ENCODE measurements around the gene FOXN4.

The FOXN4 gene

DNA sequence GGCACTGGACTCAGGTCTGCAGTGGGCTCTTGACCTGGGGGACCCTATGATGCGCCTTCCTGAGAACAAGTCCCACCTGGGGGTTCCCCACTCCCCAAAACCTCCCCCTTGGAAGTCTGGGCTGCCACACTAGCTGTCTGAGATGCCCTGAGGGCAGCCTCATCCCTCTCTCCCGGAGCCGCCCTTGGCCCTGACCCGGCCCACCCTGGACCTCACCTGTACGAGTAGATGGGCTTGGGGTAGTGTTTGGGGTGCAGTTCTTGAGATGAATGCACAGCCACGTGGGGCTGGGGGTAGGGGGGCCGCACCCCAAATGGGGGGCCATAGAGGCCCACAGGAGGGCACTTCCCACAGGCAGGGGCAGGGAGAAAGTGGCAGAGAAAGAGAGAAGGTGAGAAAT is 21.9 kb downstream of the FOXN4 start:
- DNase-seq (ENCODE audit: low spot score), result no peak
- in situ Hi-C loops (cut with MboI; ENCODE audit: low pct_unique_long_range_greater_than_20kb, low sequenced_read_pairs, unreplicated experiment), result no loop called here
- TF ChIP-seq, protein P1, sequence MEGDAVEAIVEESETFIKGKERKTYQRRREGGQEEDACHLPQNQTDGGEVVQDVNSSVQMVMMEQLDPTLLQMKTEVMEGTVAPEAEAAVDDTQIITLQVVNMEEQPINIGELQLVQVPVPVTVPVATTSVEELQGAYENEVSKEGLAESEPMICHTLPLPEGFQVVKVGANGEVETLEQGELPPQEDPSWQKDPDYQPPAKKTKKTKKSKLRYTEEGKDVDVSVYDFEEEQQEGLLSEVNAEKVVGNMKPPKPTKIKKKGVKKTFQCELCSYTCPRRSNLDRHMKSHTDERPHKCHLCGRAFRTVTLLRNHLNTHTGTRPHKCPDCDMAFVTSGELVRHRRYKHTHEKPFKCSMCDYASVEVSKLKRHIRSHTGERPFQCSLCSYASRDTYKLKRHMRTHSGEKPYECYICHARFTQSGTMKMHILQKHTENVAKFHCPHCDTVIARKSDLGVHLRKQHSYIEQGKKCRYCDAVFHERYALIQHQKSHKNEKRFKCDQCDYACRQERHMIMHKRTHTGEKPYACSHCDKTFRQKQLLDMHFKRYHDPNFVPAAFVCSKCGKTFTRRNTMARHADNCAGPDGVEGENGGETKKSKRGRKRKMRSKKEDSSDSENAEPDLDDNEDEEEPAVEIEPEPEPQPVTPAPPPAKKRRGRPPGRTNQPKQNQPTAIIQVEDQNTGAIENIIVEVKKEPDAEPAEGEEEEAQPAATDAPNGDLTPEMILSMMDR (IDR thresholded peaks at IDR 0.05; ENCODE audit: extremely low read depth, insufficient read depth, missing control alignments), result no peak

GRCh38 chr12:109286652-109287051 is 22.4 kb downstream of the FOXN4 start:
- in situ Hi-C loops (cut with MboI; ENCODE audit: low pct_unique_long_range_greater_than_20kb, low sequenced_read_pairs, unreplicated experiment), result no loop called here
- TF ChIP-seq, protein P1 (IDR thresholded peaks at IDR 0.05; ENCODE audit: extremely low read depth, insufficient read depth, missing control alignments), result no peak
- no peak for DNase-seq (ENCODE audit: low spot score)

GRCh38 chr12:109286252-109286651 is 22.8 kb downstream of the FOXN4 start:
- no peak for DNase-seq (ENCODE audit: low spot score)
- in situ Hi-C loops (cut with MboI; ENCODE audit: low pct_unique_long_range_greater_than_20kb, low sequenced_read_pairs, unreplicated experiment), result no loop called here
- TF ChIP-seq, protein P1 (IDR thresholded peaks at IDR 0.05; ENCODE audit: extremely low read depth, insufficient read depth, missing control alignments), result no peak

GRCh38 chr12:109284392-109284791 is 24.7 kb downstream of the FOXN4 start:
- TF ChIP-seq, protein P1 (IDR thresholded peaks at IDR 0.05; ENCODE audit: extremely low read depth, insufficient read depth, missing control alignments), result no peak
- in situ Hi-C loops (cut with MboI; ENCODE audit: low pct_unique_long_range_greater_than_20kb, low sequenced_read_pairs, unreplicated experiment), result no loop called here
- no peak for DNase-seq (ENCODE audit: low spot score)

DNA sequence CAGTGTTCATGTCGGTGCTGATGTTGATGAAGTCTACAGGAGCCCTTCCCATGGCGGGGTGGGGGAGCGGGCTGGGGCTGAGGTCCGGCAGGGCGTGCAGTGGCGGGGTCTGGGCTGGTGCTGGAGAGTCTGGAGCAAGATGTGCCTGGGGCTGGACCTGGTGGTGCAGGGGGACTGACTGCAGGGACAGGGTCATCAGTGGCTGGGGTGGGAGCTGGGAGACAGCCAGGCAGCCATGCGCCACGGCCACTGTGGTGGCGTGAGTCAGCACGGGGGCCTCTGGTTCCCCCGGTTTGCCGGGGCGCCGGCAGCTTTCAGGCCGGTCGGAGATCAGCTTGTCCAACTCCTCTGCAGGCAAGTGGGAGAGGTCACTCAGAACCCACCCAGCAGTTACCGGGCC is 27.6 kb downstream of the FOXN4 start:
- TF ChIP-seq, protein P1 (IDR thresholded peaks at IDR 0.05; ENCODE audit: extremely low read depth, insufficient read depth, missing control alignments), result no peak
- in situ Hi-C loops (cut with MboI; ENCODE audit: low pct_unique_long_range_greater_than_20kb, low sequenced_read_pairs, unreplicated experiment), result no loop called here
- DNase-seq (ENCODE audit: low spot score), result no peak

DNA sequence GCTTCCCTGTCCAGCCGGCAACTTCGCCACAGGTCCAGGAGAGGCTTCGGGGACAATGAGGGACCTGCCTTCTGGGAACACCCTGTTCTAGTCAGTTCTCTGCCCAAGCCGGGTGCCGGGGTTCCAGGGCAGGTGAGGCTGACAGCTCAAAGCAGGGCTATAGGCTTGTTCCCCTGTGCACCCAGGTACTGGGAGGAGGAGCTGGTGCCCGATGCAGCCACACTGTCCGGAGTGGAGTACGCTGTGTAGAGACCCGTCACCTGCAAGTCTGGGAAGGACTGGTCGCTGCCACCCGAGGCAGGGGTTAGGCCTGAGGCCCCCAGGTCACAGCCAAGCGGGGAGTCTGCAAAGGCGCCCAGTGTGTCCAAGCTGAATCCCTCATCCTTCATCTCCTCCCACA is 29.6 kb downstream of the FOXN4 start:
- in situ Hi-C loops (cut with MboI; ENCODE audit: low pct_unique_long_range_greater_than_20kb, low sequenced_read_pairs, unreplicated experiment), result no loop called here
- TF ChIP-seq, protein P1 (IDR thresholded peaks at IDR 0.05; ENCODE audit: extremely low read depth, insufficient read depth, missing control alignments), result no peak
- no peak for DNase-seq (ENCODE audit: low spot score)

- TF ChIP-seq, protein P1 (IDR thresholded peaks at IDR 0.05; ENCODE audit: extremely low read depth, insufficient read depth, missing control alignments), result no peak
- no peak for DNase-seq (ENCODE audit: low spot score)
- in situ Hi-C loops (cut with MboI; ENCODE audit: low pct_unique_long_range_greater_than_20kb, low sequenced_read_pairs, unreplicated experiment), result no loop called here
Observed at GRCh38 chr12:109278912-109279311, 30.2 kb downstream of the FOXN4 start.
